NOMO-1 treated with DMSO at 0.1 percent for 48 hours (cell line): ENCODE measurements around the gene SKI.
"Not testable (repeated sequence)": the region's sequence is repeated elsewhere in the genome, so short reads cannot be mapped to it uniquely, and the experiment has no call there.

Experiments used
- DNase-seq: peaks from one replicate; lab custom pipeline; 2025; ENCODE audit not compliant: unreplicated experiment; lab: John Stamatoyannopoulos, UW

The SKI gene

DNA sequence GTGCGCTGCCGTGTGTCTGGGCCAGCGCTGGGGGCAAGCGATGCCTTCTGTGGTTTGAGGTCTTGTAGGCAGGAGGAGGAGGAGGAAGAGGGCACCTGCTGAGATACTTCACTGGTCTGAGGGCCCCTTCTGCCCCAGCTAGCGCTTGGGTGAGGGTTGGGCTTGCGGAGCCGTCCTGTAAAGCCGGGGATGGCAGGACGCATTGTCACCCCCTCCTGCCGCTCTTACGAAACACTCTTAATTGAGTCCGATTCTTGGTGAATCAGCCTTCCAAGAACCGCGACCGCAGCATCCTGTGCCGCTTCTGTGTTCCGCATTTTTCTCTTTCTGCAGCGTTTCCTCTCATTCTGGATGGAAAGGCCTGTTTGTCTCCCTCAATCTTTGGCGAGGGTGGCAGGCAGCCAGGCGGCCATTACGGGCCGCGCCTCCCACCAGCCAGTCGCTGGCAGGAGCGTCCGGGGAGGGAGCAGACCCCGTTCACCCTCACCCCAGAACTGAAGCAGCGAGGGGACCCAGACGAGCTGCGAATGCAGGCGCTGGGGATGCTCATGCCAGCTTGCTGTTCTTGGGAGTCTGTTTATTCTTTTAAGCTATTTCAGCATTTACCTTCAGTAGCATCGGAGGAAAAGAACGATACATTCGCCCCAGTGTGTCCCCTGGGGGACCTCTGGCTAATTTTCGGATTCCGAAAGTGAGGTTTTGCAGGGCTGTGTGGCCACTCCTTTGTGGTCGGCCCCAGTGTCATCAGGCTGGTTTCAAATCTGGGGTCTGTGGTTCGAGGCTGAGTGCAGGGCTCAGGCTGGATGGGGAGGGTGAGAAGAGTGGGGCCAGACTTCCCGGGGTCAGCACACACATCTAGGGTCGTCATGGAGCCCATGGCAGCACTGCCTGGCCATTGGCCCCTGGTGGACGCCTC is 62.7 kb downstream of the SKI start:
- peak; percentile 99 for DNase-seq

DNA sequence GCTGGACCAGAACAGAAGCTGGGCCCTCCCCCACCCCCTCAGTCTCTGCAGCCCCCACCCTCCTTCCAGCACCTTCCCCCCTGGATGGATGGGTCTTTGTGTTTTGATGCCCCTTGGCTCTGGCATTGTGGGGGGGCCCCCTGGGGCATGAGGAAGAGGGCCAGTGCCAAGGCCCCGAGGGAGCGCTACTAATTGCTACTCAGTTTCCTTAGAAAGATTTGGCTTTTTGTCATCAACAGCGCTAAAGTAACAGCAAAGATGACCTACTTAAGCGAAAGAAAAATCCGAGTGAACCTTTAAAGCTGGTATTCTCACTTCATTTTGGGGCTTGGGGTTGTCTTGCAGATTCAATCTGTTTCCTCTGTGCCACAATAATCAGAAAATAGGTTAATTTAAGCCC is 63.5 kb downstream of the SKI start:
- no peak for DNase-seq

DNA sequence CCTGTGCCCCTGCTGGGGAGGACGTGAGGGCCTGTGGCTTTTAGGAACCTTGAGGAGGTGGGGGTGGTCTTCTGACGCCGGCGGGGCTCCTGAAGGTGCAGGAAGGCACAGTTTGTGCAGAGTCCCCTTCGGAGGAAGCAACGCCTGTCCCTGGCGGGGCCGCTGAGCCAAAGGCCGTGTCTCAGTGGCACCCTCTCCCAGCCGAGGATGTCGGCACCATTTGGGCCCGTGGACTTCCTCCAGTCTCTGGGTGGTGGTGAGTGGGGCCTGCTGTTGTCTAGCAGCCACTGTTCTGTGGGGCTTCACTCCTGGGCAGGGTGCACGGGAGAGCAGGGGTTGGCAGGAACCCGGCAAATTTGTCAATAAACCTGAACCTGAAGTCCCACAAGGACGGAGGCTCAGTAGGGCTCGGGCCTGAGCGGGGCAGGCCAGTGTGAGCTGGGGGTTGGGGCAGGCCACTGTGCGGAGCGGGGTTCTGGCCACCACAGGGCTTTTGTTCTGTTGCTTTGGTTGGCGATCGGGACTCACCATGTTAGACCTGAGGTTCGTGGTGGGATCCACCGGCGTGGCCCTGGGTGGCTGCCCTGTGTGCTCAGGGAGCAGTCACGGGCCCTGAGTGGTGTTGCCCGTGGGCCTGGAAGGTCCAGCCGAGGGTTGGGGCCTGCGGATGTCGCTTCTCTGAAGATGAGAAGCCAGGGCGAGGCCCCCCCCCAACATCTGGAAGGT is 64.8 kb downstream of the SKI start:
- no peak for DNase-seq

DNA sequence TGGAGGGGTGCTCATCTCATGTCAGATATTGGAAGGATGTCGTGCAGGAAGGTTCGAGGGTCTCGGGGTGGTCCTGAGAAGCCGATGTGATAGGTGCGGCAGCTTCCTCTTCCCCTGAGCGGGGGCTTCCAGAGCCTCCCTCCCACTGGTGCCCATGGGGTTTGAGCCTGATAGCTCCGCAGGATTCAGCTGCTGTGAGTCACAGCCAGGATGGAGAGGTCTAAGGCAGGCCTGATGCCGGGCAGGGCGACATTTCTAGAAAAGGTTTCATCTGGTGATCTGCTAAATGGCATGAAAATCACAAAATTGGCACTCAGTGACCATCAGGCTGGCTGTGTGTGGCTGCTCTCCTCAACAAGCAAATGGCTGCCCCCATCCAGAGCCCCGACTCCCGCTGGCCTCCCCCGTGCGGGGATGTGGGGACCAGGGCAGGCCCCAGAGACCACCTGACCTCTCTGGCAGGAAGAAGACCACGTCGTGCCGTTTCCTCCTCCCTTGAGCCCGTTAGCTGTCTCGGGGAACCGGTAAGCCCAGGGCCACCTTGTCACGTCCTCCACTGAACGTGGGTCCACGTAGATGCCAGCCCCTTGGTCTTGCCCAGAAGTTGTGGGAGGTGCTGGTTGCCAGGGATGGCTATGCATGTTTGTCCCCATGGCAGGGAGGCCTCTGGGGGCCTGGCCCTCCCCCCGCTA is 66.1 kb downstream of the SKI start:
- no peak for DNase-seq

DNA sequence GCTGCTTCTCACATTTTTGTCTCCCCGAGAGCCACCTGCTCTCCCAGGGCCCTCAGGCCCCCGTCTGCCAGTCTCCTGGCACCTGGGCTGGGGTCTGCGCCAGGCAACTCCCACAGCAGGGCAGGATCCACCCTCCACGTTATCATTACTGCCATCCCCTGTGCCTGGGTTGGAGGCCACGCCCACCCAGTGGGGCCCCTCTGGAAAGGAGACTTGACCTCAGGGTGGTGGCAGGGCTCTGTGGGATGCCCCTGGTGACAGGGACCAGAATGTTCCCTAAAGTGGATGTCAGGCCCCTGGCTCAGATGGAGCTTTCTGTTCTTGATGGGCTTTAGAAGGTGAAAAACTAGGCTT is 66.6 kb downstream of the SKI start:
- DNase-seq, result no peak

DNA sequence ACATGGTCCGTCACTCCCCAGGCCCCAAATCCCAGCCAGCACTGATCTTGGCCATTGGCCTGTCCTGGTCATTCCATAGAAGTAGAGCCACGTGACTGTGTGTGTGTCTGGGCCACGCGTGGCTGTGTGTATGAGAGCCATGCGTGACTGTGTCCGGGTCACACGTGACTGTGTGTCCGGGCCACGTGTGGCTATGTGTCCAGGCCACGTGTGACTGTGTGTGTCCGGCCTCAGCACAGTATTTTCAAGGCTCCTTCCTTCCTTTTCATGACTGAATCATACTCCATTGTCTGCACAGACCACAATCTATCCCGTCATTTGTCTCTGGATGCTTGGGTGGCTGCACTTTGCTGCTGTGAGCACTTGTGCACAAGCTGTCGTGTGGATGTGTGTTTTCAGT is 67.4 kb downstream of the SKI start:
- no peak for DNase-seq

DNA sequence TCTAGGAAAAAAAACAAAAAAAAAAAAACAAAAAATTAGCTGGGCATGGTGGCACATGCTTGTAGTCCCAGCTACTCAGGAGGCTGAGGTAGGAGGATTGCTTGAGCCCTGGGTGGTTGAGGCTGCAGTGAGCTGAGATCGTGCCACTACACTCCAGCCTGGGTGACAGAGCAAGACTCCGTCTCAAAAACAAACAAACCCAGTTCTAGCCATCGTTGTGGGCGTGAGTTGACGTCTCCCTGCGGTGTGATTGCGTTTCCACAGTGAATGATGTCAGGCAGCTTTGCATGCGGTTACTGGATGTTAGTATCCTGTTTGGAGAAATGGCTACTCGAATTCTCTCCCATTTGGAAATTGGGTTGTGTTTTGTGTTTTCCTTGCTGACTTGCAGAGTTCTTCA is 68.1 kb downstream of the SKI start:
- not testable (repeated sequence) for DNase-seq

DNA sequence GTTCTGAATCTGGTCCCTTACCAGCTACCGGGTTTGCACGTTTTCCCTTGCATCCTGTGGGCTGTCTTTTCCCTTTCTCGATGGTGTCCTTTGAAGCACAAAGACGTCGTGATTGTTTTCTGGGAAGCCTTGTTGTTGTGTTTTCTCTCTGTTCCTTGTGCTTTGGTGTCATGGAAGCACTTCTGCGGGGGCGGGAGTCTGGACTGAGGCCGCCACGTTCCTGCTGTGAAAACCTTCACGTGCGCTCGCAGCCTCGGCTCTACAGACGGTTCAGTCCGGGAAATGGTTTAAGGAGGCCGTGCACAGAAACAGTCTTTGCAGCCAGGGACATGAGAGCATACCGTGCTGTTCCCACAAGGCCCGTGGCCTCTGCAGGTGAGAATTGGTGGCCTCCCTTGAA is 68.5 kb downstream of the SKI start:
- no peak for DNase-seq

DNA sequence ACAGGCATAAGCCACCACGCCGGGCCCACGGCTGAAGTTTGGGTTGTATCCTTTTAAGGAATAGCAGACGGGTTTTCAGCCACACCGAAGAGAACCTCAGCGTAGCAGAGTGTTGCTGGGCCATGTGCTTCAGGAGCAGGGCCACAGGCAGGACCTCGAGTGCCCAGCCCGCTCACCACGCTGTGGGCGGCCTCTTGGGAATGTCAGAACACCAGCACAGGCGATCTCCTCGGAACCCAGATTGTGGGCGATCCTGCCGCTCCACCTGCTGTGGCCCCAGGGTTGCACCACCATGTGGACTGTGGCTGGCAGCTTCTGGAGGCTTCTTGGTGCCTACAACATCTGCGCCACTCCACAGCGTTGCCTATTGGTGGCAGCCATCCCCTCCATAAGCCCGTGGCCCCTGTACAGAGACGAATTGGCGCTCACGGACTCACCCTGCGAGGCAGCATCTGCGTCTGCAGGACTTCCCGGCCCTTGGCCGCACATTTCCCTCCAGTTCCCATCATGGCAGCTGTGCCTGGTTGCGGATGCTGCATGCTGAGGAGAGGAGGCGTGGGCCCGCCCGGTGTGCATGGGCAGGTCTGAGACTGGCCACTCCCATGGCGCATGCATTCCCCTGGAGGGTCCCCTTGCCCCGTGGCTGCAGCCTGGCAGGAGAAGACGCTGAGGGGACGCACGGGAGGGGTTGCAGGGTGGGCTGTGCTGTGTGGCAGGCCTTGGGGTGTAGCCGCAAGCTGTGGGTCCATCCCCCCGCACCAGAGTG is 69.3 kb downstream of the SKI start:
- no peak for DNase-seq

DNA sequence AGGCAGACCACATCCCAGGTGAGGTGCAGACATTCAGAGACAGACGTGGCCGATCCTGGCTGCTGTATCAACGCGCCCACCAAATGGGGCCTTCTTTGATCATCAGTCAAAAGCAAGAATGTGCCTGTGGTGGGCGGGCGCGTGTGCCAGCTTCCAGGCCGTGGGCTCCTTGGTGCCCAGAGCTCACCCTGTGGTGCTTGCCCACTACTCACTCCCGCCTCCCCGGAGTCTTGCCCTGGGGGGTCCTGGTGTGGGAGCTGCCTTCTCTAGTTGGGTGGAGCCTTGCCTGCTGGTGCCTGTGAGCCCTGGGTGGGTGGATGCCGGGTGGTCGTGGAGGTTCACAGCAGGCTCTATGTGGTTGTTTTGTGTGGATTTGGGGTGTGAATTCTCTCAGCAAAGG is 70.6 kb downstream of the SKI start:
- DNase-seq, result no peak

DNA sequence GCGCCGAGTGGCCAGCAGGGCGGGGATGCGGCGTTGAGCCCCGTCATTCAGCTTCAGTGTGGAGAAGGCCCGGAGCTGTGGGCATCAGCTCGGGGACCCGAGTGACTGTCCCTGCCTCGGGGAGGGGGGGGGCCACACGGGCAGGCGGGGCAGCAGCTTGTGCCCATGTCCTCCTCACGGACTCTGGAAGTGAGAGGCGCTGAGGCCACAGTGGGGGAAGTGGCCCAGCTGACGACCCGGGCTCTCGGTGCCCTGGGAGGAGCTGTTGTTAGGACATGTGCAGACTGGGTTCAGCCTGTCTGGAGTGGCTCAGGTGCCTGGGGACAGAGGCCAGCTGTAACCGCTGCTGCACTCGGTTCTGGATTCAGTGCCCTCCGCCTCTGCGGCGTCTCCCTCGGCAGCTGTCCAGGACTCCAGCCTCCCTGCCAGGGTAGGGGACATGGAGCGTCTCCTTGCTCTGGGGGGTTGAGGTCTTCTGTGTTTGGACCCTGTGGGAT is 71.1 kb downstream of the SKI start:
- DNase-seq, result peak; percentile 11

DNA sequence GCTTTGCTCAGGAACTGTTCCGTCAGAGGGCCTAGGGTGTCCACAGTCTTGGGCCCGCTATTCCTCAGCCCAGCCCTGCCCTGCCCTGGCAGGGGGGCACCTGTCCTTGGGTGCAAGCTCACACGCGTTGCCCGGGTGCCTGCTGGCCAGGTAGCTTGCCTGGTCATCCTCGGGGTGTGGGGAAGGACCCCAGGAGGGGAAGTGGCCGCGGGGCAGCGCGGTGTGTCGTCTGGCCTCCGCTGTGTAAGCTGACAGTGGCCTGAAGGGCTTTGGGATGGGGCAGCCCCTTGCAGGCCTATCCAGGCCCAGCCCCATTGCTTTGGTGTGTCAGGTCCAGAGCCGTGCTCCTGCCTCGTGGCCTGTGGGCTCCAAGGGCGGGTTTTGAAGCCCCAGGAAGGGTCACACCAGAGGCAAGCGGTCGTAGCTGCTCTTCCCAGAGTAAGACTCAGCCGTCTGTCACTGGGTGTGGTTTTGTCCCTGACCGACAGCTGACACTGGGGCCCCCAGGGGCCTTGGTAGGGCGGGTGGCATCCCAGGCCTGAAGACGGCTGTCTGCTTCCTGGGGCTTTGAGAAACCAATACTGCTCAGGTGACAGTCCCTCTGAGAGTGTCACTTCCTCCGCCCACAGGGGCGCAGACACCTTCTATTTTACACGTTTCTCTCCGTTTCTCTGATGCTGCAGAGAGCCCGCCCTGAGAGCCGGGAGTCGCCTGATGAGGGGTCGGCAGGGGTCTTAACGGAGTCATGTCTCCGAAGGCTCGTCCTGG is 72.1 kb downstream of the SKI start:
- DNase-seq, result peak; percentile 38

DNA sequence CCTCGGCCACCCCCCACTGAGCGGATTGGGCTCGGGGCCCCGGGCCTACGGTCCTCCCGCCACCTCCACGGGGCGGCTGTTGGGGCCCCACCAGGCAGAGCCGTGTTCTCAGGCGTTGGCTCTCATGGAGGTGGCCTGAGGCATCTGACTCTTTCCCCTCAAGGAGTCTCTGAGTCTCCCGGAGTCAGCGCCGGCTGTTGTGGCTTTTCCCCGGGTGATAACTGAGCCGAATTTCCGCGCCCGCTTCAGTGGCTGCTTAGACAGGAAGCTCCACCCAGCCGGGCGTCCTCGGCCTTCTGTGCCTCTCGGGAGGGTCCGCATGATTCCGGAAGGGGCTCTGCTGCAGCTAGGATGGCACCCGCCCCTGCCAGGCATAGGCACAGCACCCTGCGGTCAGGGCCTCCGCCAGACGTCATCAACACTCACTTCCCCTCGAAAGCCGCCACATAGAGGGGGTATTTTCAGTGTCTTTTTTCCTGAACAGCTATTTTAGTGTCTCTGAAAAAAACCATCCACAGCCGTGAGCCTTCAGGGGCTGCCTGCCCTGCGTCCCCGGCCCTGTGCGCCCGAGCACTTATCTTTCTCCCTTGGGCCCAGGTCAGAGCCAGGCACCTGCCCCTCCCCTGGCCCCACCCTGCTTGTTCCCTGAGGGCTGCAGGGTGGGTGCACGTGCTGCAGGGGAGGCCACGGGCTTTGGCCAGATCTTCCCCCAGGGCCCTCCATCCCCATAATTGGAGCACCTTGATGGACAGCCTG is 72.9 kb downstream of the SKI start:
- DNase-seq, result peak; percentile 95

DNA sequence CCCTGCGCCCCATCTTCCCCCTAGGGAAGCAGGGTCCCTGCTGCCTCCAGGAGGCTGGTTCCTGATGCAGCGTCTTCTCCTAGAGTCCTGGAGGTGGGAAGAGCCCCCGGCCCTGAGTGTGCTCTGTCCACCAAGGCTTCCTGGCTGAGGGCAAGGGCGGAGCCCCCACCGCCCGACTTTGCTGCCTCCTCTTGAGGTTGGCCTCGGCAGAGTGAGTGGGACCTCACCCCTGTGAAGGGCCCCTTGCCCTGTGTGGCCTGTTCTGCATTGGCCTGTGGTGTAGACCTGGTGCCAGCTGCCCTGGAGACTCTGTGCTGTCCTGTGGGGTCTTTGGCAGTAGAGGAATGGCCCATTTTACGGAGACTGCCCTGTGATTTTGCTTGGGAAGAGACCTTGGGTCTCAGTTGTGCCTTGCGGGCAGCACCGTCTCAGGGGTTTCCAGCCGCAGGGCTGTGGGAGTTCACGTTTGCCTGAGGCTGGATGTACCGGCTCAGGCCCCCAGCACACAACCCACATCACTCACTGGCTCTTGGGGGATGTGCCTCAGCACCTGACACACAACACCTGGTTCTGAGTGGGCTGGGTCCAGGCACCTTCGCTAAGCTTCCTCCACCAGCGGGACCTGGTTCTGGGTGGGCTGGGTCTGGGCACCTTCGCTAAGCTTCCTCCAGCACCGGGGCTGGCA is 73.6 kb downstream of the SKI start:
- DNase-seq, result no peak

DNA sequence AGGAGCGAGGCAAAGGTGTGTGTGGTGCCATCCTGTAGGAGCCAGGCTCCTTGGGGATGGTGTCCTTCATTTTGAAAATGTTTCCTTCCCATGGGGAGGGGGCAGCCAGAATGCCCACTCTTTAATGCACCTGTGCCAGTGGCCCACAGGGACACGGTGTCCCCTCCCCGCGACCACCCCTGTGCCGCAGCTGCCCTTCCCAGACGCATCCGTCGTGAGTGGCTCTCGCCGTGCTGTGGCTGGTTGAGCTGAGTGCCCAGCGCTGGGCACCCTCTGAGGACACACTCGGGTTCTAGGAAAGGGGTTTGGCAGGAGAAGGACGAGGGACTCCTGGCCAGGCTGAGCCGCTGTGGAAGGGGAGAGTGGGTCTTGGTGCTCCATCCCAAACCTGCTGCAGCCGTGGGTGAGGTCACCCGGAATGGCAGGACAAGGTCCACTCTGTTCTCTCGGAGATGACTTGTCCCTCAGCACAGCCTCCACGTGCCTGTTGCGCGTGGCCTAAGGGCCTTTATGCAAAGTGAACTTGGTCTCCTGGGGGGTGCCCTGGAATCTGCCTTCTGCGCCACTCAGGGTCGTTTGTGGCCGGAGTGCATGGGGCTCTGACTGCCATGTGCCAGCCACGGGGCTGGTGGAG is 74.3 kb downstream of the SKI start:
- no peak for DNase-seq

DNA sequence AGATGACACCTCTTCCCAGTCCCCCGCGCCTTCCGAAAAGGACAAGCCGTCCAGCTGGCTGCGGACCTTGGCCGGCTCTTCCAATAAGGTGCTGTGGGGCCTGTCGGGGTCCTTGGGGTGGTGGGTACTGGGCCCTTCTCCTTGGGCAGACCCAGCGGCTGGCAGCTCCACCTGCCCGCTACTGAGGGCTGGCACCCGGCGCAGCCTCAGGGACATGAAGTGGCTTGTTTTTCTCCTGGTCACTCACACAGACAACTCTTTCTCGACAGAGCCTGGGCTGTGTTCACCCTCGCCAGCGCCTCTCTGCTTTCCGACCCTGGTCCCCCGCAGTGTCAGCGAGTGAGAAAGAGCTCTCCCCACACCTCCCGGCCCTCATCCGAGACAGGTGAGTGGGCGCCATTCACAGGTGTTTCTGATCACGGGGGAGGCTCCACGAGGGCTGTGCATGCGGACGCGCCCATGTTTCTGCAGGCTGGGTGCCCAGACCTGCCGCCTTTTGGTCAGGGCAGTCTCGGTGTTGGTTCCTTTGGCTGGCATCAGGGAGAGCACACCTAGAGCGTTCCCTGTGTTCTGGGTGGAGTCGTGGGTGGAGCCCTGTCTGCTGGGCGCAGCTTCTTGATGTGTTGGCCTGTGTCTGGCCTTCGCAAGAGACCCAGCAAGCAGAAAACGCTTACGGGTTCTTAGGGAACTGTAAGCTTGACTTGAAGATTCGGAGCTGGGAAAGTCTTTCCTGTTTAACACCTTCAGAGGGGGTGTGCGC is 75.1 kb downstream of the SKI start:
- DNase-seq, result no peak

DNA sequence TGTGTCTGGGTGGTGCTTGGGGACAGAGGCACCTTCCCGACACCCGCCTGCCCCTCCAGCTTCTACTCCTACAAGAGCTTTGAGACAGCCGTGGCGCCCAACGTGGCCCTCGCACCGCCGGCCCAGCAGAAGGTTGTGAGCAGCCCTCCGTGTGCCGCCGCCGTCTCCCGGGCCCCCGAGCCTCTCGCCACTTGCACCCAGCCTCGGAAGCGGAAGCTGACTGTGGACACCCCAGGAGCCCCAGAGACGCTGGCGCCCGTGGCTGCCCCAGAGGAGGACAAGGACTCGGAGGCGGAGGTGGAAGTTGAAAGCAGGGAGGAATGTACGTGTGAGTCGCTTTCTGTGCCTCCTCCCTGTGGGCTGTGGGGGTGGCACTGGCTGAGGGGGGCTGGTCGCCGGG is 75.7 kb downstream of the SKI start:
- no peak for DNase-seq

DNA sequence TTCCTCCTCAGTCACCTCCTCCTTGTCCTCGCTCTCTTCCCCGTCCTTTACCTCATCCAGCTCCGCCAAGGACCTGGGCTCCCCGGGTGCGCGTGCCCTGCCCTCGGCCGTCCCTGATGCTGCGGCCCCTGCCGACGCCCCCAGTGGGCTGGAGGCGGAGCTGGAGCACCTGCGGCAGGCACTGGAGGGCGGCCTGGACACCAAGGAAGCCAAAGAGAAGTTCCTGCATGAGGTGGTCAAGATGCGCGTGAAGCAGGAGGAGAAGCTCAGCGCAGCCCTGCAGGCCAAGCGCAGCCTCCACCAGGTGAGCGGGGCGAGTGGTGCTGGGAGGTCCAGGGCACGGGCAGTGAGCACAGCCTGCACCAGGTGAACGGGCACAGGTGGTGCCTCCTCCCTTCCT is 76.2 kb downstream of the SKI start:
- DNase-seq, result no peak
